CD4-positive, alpha-beta T cell treated with Interferon alpha-2 for 1 hour (primary cell): Measurements from ENCODE around the gene TNS2.

Experiments
- DNase-seq, 2 donors: peaks; one replicate each; pipeline ENCODE4 v3.0.0-alpha.2; 2020 to 2022

TNS2 gene

DNA sequence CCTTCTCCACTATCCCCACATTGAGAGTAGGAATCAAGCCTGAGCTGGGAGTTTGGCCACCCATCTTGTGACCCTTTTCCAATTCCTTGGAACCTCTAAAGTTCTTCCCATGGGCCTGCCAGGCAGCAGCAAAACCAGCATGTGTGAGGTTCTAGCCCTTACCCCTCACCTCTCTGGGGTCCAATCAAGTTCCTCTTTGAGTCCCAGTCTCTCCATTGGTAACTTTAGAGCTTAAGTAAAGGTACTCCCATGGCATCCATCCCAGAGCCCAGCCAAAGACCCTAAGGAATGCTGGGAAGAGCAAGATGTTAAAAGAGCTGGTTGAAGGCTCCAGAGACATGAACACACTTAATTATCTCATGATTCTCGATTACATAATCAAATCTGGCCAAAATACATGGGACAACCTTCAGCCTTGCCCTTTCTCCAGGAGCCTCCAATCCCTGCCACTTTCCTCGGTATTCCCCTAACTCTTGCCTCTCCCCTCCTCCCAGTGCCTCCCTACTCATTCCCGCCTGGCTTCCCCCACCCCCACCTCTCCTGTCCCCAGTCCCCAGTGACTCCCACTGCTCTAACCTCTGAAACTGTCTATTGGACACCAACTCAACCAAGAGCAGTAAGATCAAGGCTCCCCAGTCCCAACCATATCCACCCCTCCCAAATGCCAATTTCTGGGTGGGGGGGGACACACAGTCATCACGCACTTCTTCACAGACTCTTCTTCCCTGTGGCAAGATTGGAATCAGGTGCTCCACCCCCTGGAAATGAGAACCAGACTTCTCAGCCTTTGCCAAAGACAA is 4.8 kb upstream of the TNS2 start:
- no peak for DNase-seq

- DNase-seq: no peak
Measured at GRCh38 chr12:53045696-53046045, 4.2 kb upstream of the TNS2 start.

DNA sequence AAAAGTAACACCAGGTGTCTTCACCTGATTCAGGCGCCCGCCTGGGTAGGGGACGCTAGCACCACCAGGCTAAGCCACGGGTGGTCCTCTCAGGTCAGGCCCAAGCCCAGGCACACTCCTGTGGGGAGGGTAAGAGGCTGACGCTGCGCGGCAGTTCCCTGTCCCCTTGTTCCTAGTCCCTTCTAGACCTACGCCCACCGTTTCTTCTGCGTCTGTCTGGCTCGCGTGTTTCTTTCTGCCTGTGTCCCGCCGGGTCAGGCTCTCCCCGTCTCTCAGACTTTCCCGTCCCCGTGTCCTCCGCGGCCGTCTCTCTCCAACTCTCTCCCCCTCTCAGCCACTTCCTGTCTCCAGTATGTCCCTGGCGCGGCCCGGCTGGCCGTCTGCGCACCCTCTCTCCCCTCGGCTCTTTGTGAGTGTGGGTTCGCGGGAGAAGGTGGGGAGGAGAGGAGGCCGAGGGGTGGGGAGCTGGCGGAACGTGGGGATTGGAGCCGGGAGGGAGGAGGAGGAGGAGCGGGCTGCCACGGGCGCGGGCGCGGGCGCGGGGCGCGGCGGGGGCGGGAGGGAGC is 3.1 kb upstream of the TNS2 start:
- DNase-seq: peak in 1 of 2 donors; percentile 43

GRCh38 chr12:53047221-53048032 is 2.4 kb upstream of the TNS2 start:
- DNase-seq: peak; percentile 62 to 83

- DNase-seq: no peak
Measured at GRCh38 chr12:53048033-53048779, 1.7 kb upstream of the TNS2 start.

DNA sequence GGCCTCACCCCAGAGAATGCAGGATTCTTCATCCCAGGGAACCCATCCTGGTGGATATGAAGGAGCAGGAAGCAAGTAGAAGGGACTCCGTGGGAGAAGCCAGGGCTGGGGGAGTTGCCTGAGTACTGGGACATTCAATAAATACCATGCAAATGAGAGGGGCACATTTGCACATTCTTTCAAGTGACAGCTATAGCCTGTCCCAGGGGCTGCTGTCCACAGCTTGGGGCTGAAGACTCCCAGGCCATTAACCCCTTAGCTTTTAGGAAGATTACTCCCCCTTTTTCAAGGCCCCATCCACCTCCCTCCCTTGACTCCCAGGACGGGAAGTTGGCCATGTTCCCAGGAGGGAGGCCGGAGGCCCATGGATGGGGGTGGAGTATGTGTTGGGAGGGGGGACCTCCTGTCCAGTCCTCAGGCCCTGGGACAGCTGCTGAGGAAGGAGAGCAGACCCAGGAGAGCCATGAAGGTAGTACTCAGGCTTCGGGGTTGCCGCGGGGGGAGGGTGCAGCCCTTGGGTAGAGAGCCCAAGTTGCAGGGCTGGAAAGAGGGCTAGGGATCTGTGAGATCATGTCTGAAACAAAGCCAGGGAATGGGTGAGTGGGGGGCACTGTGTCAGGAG is 974 bp upstream of the TNS2 start:
- no peak for DNase-seq

DNA sequence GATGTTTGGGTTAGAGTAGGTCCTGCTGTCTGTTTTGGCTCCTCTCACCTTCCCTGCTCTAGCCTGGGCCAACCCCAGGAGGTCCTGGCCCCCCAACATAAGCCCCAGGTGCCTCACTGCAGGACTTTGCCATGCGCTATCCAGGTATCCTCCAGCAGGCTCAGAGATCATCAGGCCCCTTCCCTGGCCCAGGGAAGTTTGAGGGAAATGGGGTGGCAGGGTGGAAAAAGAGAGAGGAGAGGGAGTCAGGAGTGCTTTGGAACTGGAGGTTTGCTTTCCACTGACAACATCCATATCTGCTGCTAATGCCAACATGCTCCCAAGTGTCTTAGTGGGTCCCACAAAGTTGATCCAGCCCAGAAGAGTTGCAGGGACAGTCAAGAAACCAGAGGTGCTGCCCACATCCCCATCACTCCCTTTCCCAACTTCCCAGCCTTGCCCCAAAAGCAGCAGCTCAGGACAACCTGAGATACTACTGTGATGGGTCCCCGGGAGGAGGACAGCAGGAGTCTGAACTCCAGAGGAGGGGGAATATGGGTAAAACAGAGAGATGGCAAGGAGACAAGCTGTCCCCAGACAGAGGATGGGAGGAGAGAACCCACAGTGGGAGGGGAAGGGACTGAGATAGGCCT is 677 bp downstream of the TNS2 start:
- DNase-seq: no peak

- no peak for DNase-seq
Measured at GRCh38 chr12:53051058-53051880, 1.4 kb downstream of the TNS2 start.

- no peak for DNase-seq
Measured at GRCh38 chr12:53051881-53052412, 2.1 kb downstream of the TNS2 start.

GRCh38 chr12:53052419-53053217 is 2.8 kb downstream of the TNS2 start:
- no peak for DNase-seq

DNA sequence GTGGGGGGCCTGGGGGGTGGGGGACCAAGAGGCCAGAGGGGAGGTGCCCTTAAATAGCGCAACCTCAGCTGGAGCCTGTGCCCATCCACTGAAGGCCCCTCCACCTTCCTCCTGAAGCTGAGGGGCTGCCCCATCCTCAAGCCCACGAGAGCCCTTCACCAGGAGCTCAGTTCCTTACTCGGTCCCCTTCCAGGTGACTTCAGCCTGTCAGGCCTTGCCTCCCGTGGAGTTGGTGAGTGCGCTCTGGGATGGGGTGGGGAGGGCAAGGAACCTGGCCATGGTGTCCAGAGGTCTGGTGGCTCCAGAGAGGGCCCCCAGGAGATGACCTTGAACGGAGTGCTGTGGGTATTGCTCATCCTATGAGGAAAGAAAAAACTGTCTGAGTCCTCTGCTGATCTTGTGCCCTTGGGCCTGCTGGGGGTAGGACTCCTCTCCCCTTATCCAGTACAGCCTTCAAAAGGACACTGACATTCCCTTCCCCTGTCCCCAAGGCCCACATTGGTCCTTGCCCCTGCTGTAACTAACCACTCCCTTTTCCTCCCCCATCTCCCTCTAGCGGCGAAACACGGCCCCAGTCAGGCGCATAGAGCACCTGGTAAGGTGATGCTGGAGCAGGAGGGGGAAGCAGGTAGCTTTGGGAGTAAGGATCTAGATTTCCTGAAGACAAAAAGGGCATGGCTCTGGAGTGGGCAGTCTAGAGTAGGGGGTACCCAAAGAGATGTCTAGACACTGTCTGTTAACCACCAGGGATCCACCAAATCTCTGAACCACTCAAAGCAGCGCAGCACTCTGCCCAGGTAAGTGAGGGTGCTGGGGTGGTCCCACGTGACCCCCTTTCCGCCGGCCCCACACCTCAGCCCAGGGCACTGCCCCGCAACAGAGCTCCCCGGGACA is 3.6 kb downstream of the TNS2 start:
- peak; percentile 55 to 72 for DNase-seq

DNA sequence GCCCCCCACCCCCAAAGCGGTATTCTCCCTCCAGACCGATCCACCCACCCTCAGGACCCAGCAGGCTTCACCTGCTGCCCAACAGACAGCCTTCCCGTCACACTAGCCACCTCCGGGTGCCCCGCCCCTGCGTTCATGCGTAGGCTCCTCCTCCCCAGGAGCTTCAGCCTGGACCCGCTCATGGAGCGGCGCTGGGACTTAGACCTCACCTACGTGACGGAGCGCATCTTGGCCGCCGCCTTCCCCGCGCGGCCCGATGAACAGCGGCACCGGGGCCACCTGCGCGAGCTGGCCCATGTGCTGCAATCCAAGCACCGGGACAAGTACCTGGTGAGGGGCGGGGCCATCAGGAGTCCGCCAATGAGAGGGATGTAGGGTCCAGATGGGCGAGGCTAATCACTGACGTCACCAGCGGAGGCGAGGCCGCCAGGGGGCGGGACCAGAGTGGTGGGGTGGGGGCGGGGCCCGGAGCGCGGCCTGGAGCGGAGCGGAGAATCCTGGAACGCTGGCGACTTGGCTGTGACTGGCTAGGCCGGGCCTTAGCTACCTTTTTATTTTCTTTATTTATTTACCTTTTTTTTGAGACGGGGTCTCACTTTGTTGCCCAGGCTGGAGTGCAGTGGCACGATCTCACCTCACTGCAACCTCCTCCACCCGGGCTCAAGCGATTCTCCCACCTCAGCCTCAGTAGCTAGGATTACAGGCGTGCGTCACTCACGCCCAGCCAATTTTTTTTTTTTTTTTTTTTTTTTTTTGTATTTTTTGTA is 4.4 kb downstream of the TNS2 start:
- peak; percentile 93 to 95 for DNase-seq

- no peak for DNase-seq
Measured at GRCh38 chr12:53055471-53056266, 5.8 kb downstream of the TNS2 start.

DNA sequence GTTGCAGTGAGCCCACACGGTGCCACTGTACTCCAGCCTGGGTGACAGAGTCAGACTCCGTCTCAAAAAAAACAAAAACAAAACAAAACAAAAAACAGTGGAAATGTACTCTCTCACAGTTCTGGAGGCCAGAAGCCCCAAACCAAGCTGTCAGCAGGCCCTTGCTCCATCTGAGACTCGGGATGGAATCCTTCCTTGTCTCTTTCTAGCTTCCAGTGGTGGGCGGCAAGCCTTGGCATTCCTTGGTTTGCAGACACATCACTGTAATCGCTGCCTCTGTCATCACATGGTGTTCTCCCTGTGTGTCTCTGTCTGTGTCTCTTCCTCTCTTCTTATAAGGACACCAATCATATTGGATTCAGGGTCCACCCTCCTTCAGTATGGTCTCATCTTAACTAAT is 6.4 kb downstream of the TNS2 start:
- DNase-seq: no peak

DNA sequence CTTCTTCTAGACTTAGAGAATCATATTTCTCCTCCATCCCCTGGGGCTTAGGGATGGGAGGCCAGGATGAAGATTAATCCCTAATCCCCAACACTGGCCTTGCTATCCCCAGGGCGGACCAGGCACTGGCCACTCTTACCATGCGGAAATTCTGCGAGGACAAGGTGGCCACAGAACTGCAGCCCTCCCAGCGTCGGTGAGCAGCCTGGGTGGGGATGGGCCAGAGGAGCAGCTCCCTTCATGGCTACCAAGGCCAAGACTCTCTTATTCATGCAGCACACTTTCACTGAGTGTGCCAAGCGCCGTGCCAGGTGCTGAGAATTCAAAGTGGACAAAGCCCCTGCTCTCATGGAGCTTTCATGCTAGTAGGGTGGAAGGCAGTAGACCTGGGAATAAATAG is 7.0 kb downstream of the TNS2 start:
- no peak for DNase-seq

GRCh38 chr12:53057816-53058500 is 8.1 kb downstream of the TNS2 start:
- no peak for DNase-seq
